Esophagus squamous epithelium (tissue), 5 donors: ENCODE results near the gene NRDE2. TPM values are rescaled to one million over a fixed set of nuclear protein-coding genes. Genes with fewer than 3 reads are reported as not detected.
"Not testable (repeated sequence)": the region's sequence is repeated elsewhere in the genome, so short reads cannot be mapped to it uniquely, and the experiment has no call there.

Experiments
- DNase-seq: peaks from one replicate; lab custom pipeline; 2025; lab: John Stamatoyannopoulos, UW
- H3K27ac ChIP-seq, 4 donors: fragments of 200-600 bp; sonication (generic); one replicate each; pipeline ENCODE4 v1.5.1; 2016 to 2019; ENCODE audit warnings: mild to moderate bottlenecking in 1 of 4
- H3K27me3 ChIP-seq, 4 donors: fragments of 200-600 bp; sonication (generic); 1 replicate in 3 of 4; 2 replicates in 1 of 4; pipeline versions ENCODE4 v1.5.1 to v1.6.0; 2017 to 2021; ENCODE audit warnings: antibody characterized with exemption in 1 of 4
- H3K36me3 ChIP-seq, 3 donors: fragments of 200-600 bp; sonication (generic); one replicate each; pipeline ENCODE4 v1.5.1; 2016 to 2019
- H3K4me1 ChIP-seq, 3 donors: fragments of 200-600 bp; sonication (generic); one replicate each; pipeline ENCODE4 v1.5.1; 2017 to 2019
- H3K4me3 ChIP-seq, 4 donors: fragments of 200-600 bp; sonication (generic); 1 replicate in 3 of 4; 2 replicates in 1 of 4; pipeline ENCODE4 v1.5.1; 2016 to 2019; ENCODE audit warnings: mild to moderate bottlenecking in 2 of 4, moderate library complexity in 1 of 4
- H3K9me3 ChIP-seq, 3 donors: fragments of 200-600 bp; sonication (generic); one replicate each; pipeline ENCODE4 v1.5.1; 2016 to 2019
- POLR2A ChIP-seq, 4 donors: fragments of 450-650 bp; IDR thresholded peaks; one replicate each; pipeline ENCODE4 v1.6.1; 2017; ENCODE audit warnings: antibody characterized with exemption in 4 of 4, mild to moderate bottlenecking in 4 of 4, moderate library complexity in 3 of 4
- WGBS, 2 donors: methylation state at CpG; one replicate each; pipeline ENCODE4 v1.1.5; 2018; 5-methylcytosine and 5-hydroxymethylcytosine counted together
- intact Hi-C: fragments of 100-400 bp; cut with DNase I; formaldehyde crosslinking; loops from one replicate; pipeline ENCODE4 v1.15.0; 2022
- total RNA-seq, 4 donors: library from RNA; depleted of rRNA; stranded (reverse); fragments of >200 nt; gene quantifications; one replicate each; pipeline ENCODE4 v1.1.0, GENCODE V29; 2016
- TF ChIP-seq, protein P1 (sequence below), 6 experiments: fragments of 450-650 bp in 4 of 6; fragments of 200-600 bp in 2 of 6; sonication (generic) in 2 of 6; IDR thresholded peaks; one replicate each; pipeline ENCODE4 v1.5.1; 2016 to 2019; ENCODE audit warnings: antibody characterized with exemption in 6 of 6, mild to moderate bottlenecking in 4 of 6, moderate library complexity in 4 of 6
- donor health status: DM: yes; HTN: yes; CAD: no.

NRDE2 gene
- total RNA-seq, 4 donors from 2014 or later: 9.6 to 13.4 (median 10.3) TPM

GRCh38 chr14:90253826-90254225 is 77.9 kb downstream of the NRDE2 start:
- peaks cover 0 to 3% (median 0%) of the 10 kb centered on the region in 3 donors for H3K36me3 ChIP-seq
- peaks cover 10 to 24% (median 15%) of the 10 kb centered on the region in 3 donors for H3K4me1 ChIP-seq
- no peak for DNase-seq
- no peak for TF ChIP-seq POLR2A (IDR thresholded peaks at IDR 0.05)
- TF ChIP-seq, protein P1, sequence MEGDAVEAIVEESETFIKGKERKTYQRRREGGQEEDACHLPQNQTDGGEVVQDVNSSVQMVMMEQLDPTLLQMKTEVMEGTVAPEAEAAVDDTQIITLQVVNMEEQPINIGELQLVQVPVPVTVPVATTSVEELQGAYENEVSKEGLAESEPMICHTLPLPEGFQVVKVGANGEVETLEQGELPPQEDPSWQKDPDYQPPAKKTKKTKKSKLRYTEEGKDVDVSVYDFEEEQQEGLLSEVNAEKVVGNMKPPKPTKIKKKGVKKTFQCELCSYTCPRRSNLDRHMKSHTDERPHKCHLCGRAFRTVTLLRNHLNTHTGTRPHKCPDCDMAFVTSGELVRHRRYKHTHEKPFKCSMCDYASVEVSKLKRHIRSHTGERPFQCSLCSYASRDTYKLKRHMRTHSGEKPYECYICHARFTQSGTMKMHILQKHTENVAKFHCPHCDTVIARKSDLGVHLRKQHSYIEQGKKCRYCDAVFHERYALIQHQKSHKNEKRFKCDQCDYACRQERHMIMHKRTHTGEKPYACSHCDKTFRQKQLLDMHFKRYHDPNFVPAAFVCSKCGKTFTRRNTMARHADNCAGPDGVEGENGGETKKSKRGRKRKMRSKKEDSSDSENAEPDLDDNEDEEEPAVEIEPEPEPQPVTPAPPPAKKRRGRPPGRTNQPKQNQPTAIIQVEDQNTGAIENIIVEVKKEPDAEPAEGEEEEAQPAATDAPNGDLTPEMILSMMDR (IDR thresholded peaks at IDR 0.05): no peak
- intact Hi-C loops: no loop called here
- peaks cover 0 to 23% (median 0%) of the 10 kb centered on the region in 4 donors for H3K27me3 ChIP-seq
- H3K27ac ChIP-seq: no peak overlapping the region
- no peak overlapping the region for H3K4me3 ChIP-seq
- 64 to 72% methylated on average over 4 to 7 of the region's 8 CpGs for WGBS, 2 donors
- H3K9me3 ChIP-seq: no peaks in the 10 kb centered on the region

GRCh38 chr14:90248594-90248993 is 83.1 kb downstream of the NRDE2 start:
- Histone ChIP-seq H3K36me3 (no peaks in the 10 kb centered on the region), H3K4me3 (no peak overlapping the region), H3K27me3 (peaks cover 0 to 17% (median 0%) of the 10 kb centered on the region in 4 donors), H3K4me1 (no peaks in the 10 kb centered on the region), H3K9me3 (no peaks in the 10 kb centered on the region), H3K27ac (no peak overlapping the region)
- 88% methylated on average over 2 of the region's 2 CpGs for WGBS, 2 donors
- DNase-seq: no peak
- intact Hi-C loops: no loop called here
- TF ChIP-seq POLR2A (IDR thresholded peaks at IDR 0.05): no peak
- TF ChIP-seq, protein P1 (IDR thresholded peaks at IDR 0.05): no peak

- H3K4me1 ChIP-seq, intact Hi-C loops, DNase-seq, H3K4me3 ChIP-seq, H3K9me3 ChIP-seq, H3K36me3 ChIP-seq, H3K27ac ChIP-seq, H3K27me3 ChIP-seq: not testable (repeated sequence)
- 70 to 75% methylated on average over 10 of the region's 10 CpGs for WGBS, 2 donors
These were observed 84.3 kb downstream of the NRDE2 start for GRCh38 chr14:90247441-90247840.

DNA sequence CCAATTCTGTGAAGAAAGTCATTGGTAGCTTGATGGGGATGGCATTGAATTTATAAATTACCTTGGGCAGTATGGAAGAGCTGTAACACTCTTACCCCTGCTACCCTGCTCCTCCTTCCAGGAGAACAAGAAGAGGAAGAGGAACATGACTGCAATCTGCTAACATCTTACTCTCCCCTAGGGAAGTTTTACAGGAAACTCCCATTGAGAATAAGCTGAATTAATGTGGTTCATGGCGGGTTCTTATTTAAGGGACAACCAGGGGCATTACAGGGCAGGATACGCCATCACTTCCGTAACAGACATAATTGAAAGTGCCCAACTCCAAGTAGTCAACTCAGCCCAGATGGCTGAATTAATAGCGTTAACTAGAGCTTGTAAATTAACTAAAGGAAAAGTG is 84.8 kb downstream of the NRDE2 start:
- 72 to 88% methylated on average over 4 of the region's 4 CpGs for WGBS, 2 donors
- TF ChIP-seq, protein P1 (IDR thresholded peaks at IDR 0.05): no peak
- Histone ChIP-seq H3K9me3 (no peaks in the 10 kb centered on the region), H3K4me1 (no peaks in the 10 kb centered on the region), H3K27me3 (peaks cover 0 to 10% (median 0%) of the 10 kb centered on the region in 4 donors), H3K27ac (no peak overlapping the region), H3K36me3 (no peaks in the 10 kb centered on the region), H3K4me3 (no peak overlapping the region)
- no peak for DNase-seq
- intact Hi-C loops: no loop called here

DNA sequence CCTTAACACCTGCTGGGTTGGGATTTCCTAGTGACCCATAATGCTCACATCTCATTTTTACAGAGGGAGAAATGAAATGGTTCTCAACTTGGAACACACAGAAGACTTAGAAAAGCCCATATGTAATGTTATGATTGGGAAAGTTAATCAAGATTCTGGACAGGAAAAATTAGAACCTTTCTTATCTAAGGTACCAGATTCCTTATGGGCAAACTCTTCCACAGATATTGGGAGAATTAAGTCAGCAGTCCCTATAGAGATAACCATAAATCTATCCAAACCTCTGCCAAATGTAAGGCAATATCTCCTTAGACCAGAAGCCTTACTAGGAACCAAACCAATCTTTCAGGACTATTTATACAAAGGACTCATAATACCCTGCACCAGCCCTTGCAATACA is 89.3 kb downstream of the NRDE2 start:
- H3K4me3 ChIP-seq: no peak overlapping the region
- H3K27me3 ChIP-seq: peaks cover 0 to 17% (median 0%) of the 10 kb centered on the region in 4 donors
- intact Hi-C loops: no loop called here
- TF ChIP-seq, protein P1 (IDR thresholded peaks at IDR 0.05): no peak
- TF ChIP-seq POLR2A (IDR thresholded peaks at IDR 0.05): no peak
- DNase-seq: no peak
- no peak overlapping the region for H3K27ac ChIP-seq
- no peaks in the 10 kb centered on the region for H3K4me1 ChIP-seq
- H3K36me3 ChIP-seq: no peaks in the 10 kb centered on the region
- H3K9me3 ChIP-seq: peaks cover 13 to 43% (median 36%) of the 10 kb centered on the region in 3 donors

- TF ChIP-seq, protein P1 (IDR thresholded peaks at IDR 0.05): no peak
- peaks cover 13 to 52% (median 36%) of the 10 kb centered on the region in 3 donors for H3K9me3 ChIP-seq
- H3K27me3 ChIP-seq: peaks cover 0 to 47% (median 0%) of the 10 kb centered on the region in 4 donors
- H3K27ac ChIP-seq: no peak overlapping the region
- intact Hi-C loops: no loop called here
- H3K4me1 ChIP-seq: peaks cover 0 to 6% (median 3%) of the 10 kb centered on the region in 3 donors
- H3K36me3 ChIP-seq: no peaks in the 10 kb centered on the region
- H3K4me3 ChIP-seq: no peak overlapping the region
- 59 to 81% methylated on average over 2 to 3 of the region's 3 CpGs for WGBS, 2 donors
- no peak for DNase-seq
These were observed 92.6 kb downstream of the NRDE2 start for GRCh38 chr14:90239139-90239538.
